Effector memory CD8-positive, alpha-beta T cell (primary cell): Measurements from ENCODE around the gene PSEN2.

Source experiments
- ATAC-seq: fragments of 150-1000 bp; cut with Tn5 transposase; replicated peaks from 2 replicates; pipeline ENCODE4 v1.10.0; 2021; ENCODE audit warnings: mild to moderate bottlenecking, moderate library complexity
- DNase-seq, 3 experiments: peaks; one replicate each; pipeline ENCODE4 v3.0.0; 2021
- H3K27ac Mint-ChIP-seq, 2 donors: one replicate each; pipeline ENCODE4 v1.8.0; 2022; ENCODE audit warnings: mild to moderate bottlenecking in 2 of 2, mixed read lengths in 2 of 2, moderate library complexity in 2 of 2
- H3K27me3 Mint-ChIP-seq, 2 donors: one replicate each; pipeline ENCODE4 v1.8.0; 2022; ENCODE audit warnings: mixed read lengths in 2 of 2
- H3K36me3 Mint-ChIP-seq: one replicate; pipeline ENCODE4 v1.8.0; 2022; ENCODE audit warnings: mild to moderate bottlenecking, moderate library complexity, mixed read lengths; ENCODE audit not compliant: insufficient read depth
- H3K4me1 Mint-ChIP-seq, 2 donors: one replicate each; pipeline ENCODE4 v1.8.0; 2022; ENCODE audit warnings: low read depth in 2 of 2, mixed read lengths in 2 of 2
- H3K4me3 Mint-ChIP-seq, 2 donors: one replicate each; pipeline ENCODE4 v1.8.0; 2022; ENCODE audit warnings: mild to moderate bottlenecking in 2 of 2, mixed read lengths in 2 of 2, moderate library complexity in 2 of 2
- H3K9me3 Mint-ChIP-seq, 2 donors: one replicate each; pipeline ENCODE4 v1.8.0; 2022; ENCODE audit warnings: mixed read lengths in 2 of 2

PSEN2 gene

DNA sequence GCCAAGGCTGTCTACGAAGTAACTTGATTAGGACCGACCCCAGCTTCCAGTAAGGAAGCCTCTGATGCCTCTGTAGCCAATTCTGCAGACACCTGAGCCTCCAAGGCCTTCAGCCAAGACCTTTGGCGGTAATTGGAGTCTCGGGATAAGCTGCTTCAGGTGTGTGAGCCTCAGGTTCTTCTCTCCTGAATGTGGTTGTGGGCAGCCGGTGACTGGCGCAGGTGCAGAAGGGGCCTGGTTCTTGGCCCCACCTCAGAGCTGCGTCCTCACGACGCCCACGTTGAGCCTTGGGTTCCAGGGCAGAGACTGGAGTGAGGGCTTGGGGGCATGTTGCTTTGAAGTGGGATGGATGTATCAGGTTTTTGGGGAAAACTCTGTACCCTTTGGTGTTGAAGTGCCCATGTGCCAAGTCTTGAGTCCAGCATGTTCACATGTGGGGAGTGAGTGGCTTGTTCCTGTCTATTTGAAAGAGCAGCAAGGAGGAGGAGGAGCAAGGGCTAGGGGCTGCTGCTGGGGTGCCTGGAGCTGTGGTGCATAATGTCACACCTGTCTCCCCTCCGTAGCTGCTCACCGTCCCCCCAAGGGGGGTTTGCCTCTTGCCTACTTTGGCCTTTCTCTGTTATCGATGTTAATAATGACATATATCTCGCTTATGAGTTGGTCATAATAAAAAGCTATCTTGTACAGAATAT is 1.4 kb downstream of the PSEN2 start:
- H3K9me3 Mint-ChIP-seq = no peaks in the 10 kb centered on the region
- peak overlapping the region; percentile 87 to 89 for H3K4me3 Mint-ChIP-seq
- no peak overlapping the region for H3K27ac Mint-ChIP-seq
- no peaks in the 10 kb centered on the region for H3K36me3 Mint-ChIP-seq
- DNase-seq (no peak), ATAC-seq (no peak)
- H3K27me3 Mint-ChIP-seq = peaks cover 0 to 11% of the 10 kb centered on the region in 2 donors
- peaks cover 5 to 8% of the 10 kb centered on the region in 2 donors for H3K4me1 Mint-ChIP-seq

DNA sequence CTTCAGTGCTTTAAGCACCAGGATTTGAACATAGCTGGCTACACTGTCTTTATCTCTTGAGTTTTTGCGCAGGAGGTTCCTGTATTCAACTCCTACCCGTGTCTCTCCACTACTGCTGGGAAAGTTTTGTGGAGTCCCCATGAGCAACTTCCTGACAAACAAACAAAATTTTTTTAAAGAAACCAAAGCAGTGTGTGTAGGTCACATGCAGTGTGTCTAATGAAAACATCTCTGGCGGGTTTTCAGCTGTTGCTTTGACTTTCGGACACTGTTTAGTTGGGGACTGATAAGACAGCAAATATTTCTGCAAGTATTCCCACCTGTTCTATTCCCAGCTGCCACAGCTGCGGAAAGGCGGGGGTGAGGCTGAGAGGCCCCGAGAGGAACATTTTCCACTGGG is 2.0 kb downstream of the PSEN2 start:
- H3K27ac Mint-ChIP-seq = no peak overlapping the region
- ATAC-seq = no peak
- H3K4me1 Mint-ChIP-seq = peaks cover 5 to 8% of the 10 kb centered on the region in 2 donors
- H3K4me3 Mint-ChIP-seq = peak overlapping the region in 1 of 2 donors; percentile 87
- no peaks in the 10 kb centered on the region for H3K9me3 Mint-ChIP-seq
- H3K36me3 Mint-ChIP-seq = no peaks in the 10 kb centered on the region
- DNase-seq = no peak
- H3K27me3 Mint-ChIP-seq = peaks cover 0 to 10% of the 10 kb centered on the region in 2 donors

DNA sequence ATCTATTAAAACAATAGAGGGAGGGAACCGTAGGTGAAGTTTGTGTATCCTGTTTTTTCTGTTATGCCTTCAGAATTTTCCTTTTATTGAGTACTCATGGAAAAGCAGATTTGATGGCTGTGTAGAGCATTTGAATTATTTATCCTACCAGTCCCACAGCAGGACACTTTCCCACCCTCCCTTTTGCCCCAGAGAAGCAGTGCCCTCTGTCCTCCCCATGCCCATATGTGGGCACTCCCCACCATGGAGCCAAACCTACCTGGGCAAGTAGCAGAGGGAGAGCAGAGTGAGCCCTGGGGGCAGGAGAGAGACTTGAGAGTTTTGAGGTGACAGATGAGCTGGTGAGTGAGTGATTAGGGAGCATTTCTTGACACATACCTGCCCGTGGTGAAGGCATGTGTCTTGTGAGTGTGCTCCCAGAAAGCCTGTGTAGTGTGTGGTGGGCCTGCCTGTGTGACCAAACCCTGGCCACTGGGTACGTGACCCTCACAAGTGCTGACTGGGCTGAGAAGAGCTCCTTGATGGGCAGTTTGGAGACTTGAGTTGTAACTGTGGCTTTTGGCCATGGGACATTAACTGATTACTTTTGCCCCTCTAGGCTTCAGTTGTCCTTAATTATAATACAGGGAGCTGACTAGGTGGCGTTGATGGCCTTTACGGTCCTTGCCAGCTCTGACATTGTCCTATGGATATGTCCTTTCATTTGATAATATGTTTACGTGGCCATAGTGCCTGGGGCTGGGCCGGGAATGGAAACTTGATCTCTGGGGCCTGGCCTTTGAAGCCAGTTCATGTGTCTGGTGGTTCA is 3.6 kb downstream of the PSEN2 start:
- no peak for DNase-seq

DNA sequence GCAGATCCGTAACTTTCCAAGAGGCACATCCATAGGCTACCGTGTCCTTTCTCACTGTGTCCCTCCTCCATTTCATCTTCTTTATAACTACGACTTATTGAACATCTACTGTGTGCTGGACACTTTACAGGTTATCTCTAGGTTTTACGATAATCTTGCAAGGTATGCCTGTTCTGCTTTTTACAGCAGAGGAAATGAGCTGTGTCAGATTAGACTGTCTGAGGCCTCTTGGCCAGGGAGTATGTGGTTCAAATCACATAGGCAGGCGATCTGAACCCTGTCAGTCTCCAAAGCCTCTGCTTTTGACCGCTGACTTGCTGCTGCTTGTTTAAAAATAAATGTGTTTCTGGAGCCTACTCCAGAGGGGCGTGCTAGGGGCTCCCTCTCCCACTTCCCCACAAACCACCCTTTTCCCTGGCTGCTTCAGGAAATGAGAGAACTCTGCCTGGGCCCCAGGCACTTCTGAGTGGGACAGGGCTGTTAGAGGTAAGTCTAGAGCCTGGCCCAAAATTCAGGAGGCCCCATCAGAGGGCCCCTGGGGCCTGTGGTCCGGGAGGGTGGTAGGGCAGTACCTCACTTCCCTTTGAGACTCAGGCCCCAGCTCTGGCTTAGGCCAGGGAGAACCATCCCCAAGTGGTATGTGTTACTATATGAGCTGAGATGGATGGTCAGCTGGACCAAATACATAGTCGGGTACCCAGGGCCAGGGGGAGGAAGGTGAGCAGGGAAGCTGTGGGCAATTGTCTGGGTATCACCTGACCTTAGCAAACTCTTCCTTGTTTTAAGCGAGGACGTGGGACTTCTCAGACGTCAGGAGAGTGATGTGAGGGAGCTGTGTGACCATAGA is 4.4 kb downstream of the PSEN2 start:
- DNase-seq (no peak), ATAC-seq (no peak)
- Mint-ChIP-seq H3K4me1 (peaks cover 5 to 8% of the 10 kb centered on the region in 2 donors), H3K4me3 (no peak overlapping the region), H3K27ac (peak overlapping the region in 1 of 2 donors; percentile 13), H3K9me3 (no peaks in the 10 kb centered on the region), H3K36me3 (peaks cover 3% of the 10 kb centered on the region), H3K27me3 (no peaks in the 10 kb centered on the region)

More for the DNA sequence above, 3.6 kb downstream of the PSEN2 start:
- Mint-ChIP-seq H3K9me3 (no peaks in the 10 kb centered on the region), H3K27ac (no peak overlapping the region), H3K4me3 (no peak overlapping the region), H3K27me3 (peaks cover 0 to 2% of the 10 kb centered on the region in 2 donors), H3K36me3 (peaks cover 3% of the 10 kb centered on the region), H3K4me1 (peaks cover 5 to 8% of the 10 kb centered on the region in 2 donors)
- no peak for ATAC-seq

DNA sequence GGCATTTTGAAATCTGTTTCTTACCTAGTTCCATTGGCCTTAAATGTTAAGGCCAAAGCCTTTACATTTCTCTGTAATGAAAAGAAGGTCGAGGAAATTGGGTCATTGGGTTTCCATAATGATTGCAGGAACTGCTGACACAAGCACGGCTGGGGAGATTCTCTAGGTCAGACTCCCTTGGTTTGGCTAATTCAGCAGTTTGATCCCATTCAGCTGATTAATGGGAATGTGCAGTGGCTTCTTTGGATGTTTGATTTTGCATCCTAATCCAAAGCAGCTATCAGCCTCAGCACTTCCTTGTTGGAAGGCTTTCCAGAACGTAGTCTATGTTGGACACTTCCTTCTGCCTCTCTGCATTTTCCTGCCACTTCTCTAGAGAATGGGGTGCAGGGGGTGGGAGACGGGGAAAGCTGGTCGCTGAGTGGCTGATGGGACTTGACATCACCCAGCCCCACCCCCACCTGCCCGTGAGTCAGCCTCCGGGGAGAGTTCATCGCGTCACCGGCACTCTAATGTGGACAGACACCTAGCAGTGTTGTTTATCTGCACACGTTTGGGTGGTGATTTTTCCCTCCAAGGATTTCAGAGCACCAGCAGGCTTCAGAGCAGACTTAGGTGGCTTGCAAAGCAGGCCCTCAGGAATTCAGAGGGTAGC is 5.4 kb downstream of the PSEN2 start:
- H3K4me3 Mint-ChIP-seq = no peak overlapping the region
- ATAC-seq (peak; percentile 14), DNase-seq (no peak)
- no peak overlapping the region for H3K27ac Mint-ChIP-seq
- H3K36me3 Mint-ChIP-seq = peaks cover 3% of the 10 kb centered on the region
- no peaks in the 10 kb centered on the region for H3K27me3 Mint-ChIP-seq
- H3K9me3 Mint-ChIP-seq = no peaks in the 10 kb centered on the region
- H3K4me1 Mint-ChIP-seq = peaks cover 0 to 3% of the 10 kb centered on the region in 2 donors

DNA sequence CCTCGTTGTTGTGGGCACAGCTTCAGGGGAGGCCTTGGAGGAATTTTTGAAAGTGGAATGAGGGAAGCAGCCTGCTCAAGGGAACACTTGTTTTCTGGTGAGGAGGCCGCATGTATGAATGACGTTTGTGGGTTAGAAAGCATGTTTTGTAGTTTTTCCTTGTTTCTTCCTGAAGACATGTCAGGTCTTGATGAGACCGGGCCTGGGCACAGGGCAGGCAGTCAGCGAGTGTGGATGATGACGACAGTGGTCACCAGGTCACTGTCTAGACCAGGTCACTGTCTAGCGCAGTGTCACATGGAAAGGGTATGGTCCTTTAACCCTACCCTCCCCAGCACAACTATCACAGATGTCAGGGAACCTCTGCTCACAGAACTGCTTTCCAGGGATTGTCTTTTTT is 7.3 kb downstream of the PSEN2 start:
- no peak overlapping the region for H3K4me3 Mint-ChIP-seq
- DNase-seq (no peak), ATAC-seq (no peak)
- H3K36me3 Mint-ChIP-seq = peaks cover 8% of the 10 kb centered on the region
- no peaks in the 10 kb centered on the region for H3K9me3 Mint-ChIP-seq
- H3K27me3 Mint-ChIP-seq = no peaks in the 10 kb centered on the region
- no peak overlapping the region for H3K27ac Mint-ChIP-seq
- peaks cover 10 to 14% of the 10 kb centered on the region in 2 donors for H3K4me1 Mint-ChIP-seq

DNA sequence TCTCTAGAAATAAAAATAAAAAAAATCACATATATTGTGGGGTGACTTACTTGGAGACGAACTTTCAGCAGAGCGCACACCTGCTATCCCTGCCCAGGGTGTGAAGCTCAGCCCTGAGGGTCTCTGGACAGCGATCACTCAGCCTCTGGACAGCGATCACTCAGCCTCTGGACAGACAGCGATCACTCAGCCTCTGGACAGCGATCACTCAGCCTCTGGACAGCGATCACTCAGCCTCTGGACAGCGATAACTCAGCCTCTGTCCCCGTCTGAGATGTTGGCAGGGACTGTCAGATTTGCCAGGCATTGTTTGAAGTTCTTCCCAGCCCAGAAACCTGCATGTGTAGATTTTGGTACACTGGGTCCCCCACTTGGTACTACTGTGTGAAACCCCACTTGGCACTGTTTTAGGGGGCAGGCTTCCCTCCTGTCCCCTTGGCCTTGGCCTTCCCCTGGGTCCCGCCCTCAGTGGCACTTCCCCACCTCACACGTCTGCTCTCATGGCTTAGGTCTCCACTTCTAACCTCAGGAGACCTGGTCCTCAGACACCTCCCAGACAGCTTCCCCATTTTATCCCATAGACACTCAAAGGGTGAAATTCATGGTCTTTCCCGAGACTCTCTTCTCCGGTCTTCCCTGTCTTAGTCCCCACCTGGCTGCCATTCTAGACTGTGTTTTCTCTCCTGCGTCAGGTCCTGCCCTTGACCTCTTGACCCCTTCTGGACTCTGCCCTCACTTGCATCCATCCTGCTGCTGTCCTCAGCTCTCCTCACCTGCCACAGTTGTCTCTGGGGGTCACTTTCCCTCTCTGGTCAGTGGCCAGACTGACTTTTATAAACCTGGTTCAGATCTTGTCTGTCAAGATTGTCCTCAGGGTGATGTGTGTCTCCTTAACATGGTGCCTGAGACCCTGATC is 10.2 kb downstream of the PSEN2 start:
- no peak overlapping the region for H3K4me3 Mint-ChIP-seq
- H3K36me3 Mint-ChIP-seq = peaks cover 8% of the 10 kb centered on the region
- no peaks in the 10 kb centered on the region for H3K9me3 Mint-ChIP-seq
- H3K27me3 Mint-ChIP-seq = no peaks in the 10 kb centered on the region
- DNase-seq (no peak), ATAC-seq (no peak)
- peaks cover 24 to 30% of the 10 kb centered on the region in 2 donors for H3K4me1 Mint-ChIP-seq
- H3K27ac Mint-ChIP-seq = peak overlapping the region; percentile 91 to 95

DNA sequence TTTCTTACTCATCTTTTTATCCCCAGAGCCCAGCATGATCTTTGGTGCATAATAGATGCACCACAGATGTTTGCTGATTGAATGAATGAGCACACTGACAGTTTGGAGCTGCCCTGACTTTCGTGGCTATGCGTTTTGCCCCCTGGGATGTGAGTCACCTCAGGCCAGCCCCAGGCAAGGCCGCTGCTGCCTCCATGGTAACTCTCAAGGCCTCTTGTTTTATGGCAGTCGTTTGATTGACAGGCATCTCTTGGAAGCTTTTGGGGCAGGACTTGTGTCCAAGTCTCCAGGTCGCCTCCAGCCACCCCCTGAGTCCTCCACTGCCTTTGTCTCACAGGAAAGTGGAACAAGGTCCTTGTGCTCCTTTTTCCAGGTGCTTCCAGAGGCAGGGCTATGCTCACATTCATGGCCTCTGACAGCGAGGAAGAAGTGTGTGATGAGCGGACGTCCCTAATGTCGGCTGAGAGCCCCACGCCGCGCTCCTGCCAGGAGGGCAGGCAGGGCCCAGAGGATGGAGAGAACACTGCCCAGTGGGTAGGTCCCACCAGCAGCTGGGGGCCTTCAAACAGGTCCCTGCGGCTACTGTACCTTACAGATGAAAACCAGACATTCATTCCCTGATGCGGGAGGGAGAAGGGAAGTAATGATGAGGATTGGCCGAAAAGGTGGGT is 11.2 kb downstream of the PSEN2 start:
- ATAC-seq (no peak), DNase-seq (no peak)
- H3K4me1 Mint-ChIP-seq = peaks cover 24 to 30% of the 10 kb centered on the region in 2 donors
- no peaks in the 10 kb centered on the region for H3K9me3 Mint-ChIP-seq
- H3K36me3 Mint-ChIP-seq = peaks cover 8% of the 10 kb centered on the region
- peak overlapping the region; percentile 91 to 95 for H3K27ac Mint-ChIP-seq
- H3K4me3 Mint-ChIP-seq = peak overlapping the region; percentile 65 to 82
- no peaks in the 10 kb centered on the region for H3K27me3 Mint-ChIP-seq

DNA sequence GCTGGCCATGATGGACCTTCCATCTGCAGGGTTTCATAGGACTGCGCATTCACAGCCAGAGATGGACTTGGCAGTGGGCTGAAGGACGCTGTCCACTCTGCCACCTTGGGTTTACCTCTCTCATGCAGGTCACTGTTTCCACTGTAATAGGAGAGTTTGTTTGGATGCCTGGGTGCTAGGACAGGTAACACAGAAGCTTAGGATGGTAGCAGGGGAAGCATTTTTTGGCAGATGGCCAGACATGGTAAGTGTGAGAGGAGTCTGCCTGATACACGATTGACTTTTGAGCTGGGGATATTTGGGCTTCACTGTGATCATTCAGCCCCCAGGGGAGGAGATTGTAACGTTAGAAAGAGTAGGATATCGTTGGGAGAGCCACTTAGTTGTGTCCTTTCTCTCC is 11.8 kb downstream of the PSEN2 start:
- Mint-ChIP-seq H3K4me3 (peak overlapping the region; percentile 65 to 82), H3K27me3 (no peaks in the 10 kb centered on the region), H3K27ac (peak overlapping the region; percentile 91 to 95), H3K9me3 (no peaks in the 10 kb centered on the region), H3K36me3 (peaks cover 12% of the 10 kb centered on the region), H3K4me1 (peaks cover 24 to 30% of the 10 kb centered on the region in 2 donors)
- ATAC-seq (peak; percentile 27), DNase-seq (peak; percentile 6 to 12 (median 12))

DNA sequence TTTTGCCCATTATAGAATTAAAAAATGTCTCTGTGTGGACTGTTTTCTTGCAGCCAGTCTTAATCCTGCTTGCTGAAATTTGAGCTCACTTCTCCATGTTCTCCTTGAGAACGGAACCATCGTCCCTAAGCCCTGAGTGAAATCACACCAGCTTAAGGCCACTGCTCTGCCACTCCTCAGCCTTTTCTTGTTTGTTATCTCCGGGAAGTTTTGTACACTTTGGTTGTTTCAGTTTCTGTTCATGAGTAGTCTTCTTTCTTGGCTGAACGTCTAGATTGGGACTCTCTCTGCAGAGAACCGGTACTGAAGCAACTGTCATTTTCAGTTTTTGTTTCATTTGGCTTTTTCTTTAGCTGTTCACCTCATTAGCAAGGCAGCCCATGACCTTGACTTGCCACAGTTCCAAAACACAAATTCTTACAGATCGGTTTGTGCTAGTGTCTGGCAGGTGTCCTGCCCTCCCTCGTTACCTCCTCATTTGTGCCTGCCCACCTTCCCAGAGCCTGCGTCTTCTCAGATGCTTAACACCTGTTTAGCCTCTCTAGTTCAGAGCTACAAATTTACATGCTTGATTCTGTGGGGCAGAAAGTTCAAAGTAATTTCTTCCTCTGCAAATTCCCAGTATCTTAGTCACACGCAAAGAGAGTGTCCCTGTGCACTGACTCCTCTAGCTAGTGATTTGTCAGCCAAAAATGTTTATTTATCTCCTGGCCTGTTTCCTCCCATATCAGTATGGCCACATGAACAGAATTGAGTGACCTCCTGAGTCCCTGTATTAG is 12.4 kb downstream of the PSEN2 start:
- peaks cover 24 to 30% of the 10 kb centered on the region in 2 donors for H3K4me1 Mint-ChIP-seq
- H3K27me3 Mint-ChIP-seq = no peaks in the 10 kb centered on the region
- H3K4me3 Mint-ChIP-seq = peak overlapping the region; percentile 65 to 82
- peak overlapping the region; percentile 91 to 95 for H3K27ac Mint-ChIP-seq
- DNase-seq (peak in 2 of 3 experiments; percentile 1 to 23), ATAC-seq (peak; percentile 90)
- peaks cover 9% of the 10 kb centered on the region for H3K36me3 Mint-ChIP-seq
- no peaks in the 10 kb centered on the region for H3K9me3 Mint-ChIP-seq

DNA sequence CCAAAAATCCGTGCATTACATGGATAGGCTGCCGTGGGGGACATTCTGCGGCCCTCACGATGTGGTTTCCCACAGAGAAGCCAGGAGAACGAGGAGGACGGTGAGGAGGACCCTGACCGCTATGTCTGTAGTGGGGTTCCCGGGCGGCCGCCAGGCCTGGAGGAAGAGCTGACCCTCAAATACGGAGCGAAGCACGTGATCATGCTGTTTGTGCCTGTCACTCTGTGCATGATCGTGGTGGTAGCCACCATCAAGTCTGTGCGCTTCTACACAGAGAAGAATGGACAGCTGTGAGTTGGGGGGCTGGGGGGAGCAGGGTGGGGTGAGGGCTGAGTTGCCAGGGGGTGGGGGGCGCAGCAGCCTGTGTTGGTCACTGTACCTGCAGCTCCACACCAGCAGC is 13.2 kb downstream of the PSEN2 start:
- Mint-ChIP-seq H3K36me3 (peaks cover 9% of the 10 kb centered on the region), H3K4me3 (peak overlapping the region; percentile 65 to 82), H3K27ac (peak overlapping the region; percentile 91 to 95), H3K27me3 (no peaks in the 10 kb centered on the region), H3K4me1 (peaks cover 24 to 30% of the 10 kb centered on the region in 2 donors), H3K9me3 (no peaks in the 10 kb centered on the region)
- DNase-seq (no peak), ATAC-seq (no peak)
